OCI-LY3 (cell line): ENCODE results near the gene ANXA8L1.
A peak's percentile ranks its signal among the peaks of the same experiment; 100 is the strongest.
"Not testable (repeated sequence)": the region's sequence is repeated elsewhere in the genome, so short reads cannot be mapped to it uniquely, and the experiment has no call there.

Source experiments
- H2AFZ ChIP-seq: fragments of 200-600, 300-600 bp; shearing (Covaris generic); 2 replicates; pipeline ENCODE4 v1.6.0; 2014; ENCODE audit warnings: antibody characterized with exemption, low read depth, low read length
- H3K27ac ChIP-seq: fragments of 200-600, 300-600 bp; sonication (generic); 2 replicates; pipeline ENCODE4 v1.5.1; 2014; ENCODE audit warnings: mild to moderate bottlenecking, low read length, moderate library complexity, mixed read lengths
- H3K27me3 ChIP-seq: fragments of 200-600, 300-600 bp; sonication (generic); 2 replicates; pipeline ENCODE4 v1.6.1; 2014; ENCODE audit warnings: low read depth, low read length, mixed read lengths
- H3K36me3 ChIP-seq: fragments of 200-600, 300-600 bp; sonication (generic); replicated peaks from 2 replicates; pipeline ENCODE3; 2014; ENCODE audit warnings: low read depth, low read length, mixed read lengths
- H3K4me1 ChIP-seq: fragments of 300-600, 200-600 bp; sonication (generic); 2 replicates; pipeline ENCODE4 v1.6.1; 2014; ENCODE audit warnings: low read length, mixed read lengths
- H3K4me2 ChIP-seq: fragments of 200-600, 300-600 bp; sonication (generic); 2 replicates; pipeline ENCODE4 v1.6.1; 2014; ENCODE audit warnings: low read length, mixed read lengths
- H3K4me3 ChIP-seq: fragments of 300-600, 200-600 bp; sonication (generic); 2 replicates; pipeline ENCODE4 v1.5.1; 2014; ENCODE audit warnings: antibody characterized with exemption, mild to moderate bottlenecking, low read length, moderate library complexity
- H3K79me2 ChIP-seq: fragments of 300-600, 200-600 bp; shearing (Covaris generic); 2 replicates; pipeline ENCODE4 v1.6.1; 2014; ENCODE audit warnings: mild to moderate bottlenecking, low read length, mixed read lengths
- H3K9ac ChIP-seq: fragments of 300-600, 200-600 bp; shearing (Covaris generic); 2 replicates; pipeline ENCODE4 v1.6.0; 2014; ENCODE audit warnings: mild to moderate bottlenecking, low read length, moderate library complexity
- H3K9me3 ChIP-seq: fragments of 200-600, 300-600 bp; shearing (Covaris generic); 2 replicates; pipeline ENCODE4 v1.6.1; 2014; ENCODE audit warnings: low read length, mixed read lengths; ENCODE audit not compliant: insufficient read depth
- H4K20me1 ChIP-seq: fragments of 200-600, 300-600 bp; sonication (generic); 2 replicates; pipeline ENCODE4 v1.6.1; 2016; ENCODE audit warnings: low read length, mixed read lengths; ENCODE audit not compliant: insufficient read depth

Gene ANXA8L1

GRCh38 chr10:46396441-46397279 is 21.1 kb downstream of the ANXA8L1 start:
- H3K27ac ChIP-seq, H3K9me3 ChIP-seq, H3K27me3 ChIP-seq, H3K4me1 ChIP-seq, H3K4me3 ChIP-seq, H3K9ac ChIP-seq, H3K36me3 ChIP-seq, H3K79me2 ChIP-seq, H4K20me1 ChIP-seq, H2AFZ ChIP-seq, H3K4me2 ChIP-seq: not testable (repeated sequence)

GRCh38 chr10:46397767-46398166 is 22.2 kb downstream of the ANXA8L1 start:
- not testable (repeated sequence) for H3K9me3 ChIP-seq, H3K27me3 ChIP-seq, H3K9ac ChIP-seq, H4K20me1 ChIP-seq, H3K4me1 ChIP-seq, H3K4me3 ChIP-seq, H3K79me2 ChIP-seq, H3K36me3 ChIP-seq, H3K27ac ChIP-seq, H2AFZ ChIP-seq, H3K4me2 ChIP-seq

GRCh38 chr10:46398212-46398886 is 22.8 kb downstream of the ANXA8L1 start:
- not testable (repeated sequence) for H3K36me3 ChIP-seq, H3K27ac ChIP-seq, H3K79me2 ChIP-seq, H3K9me3 ChIP-seq, H3K4me1 ChIP-seq, H3K27me3 ChIP-seq, H2AFZ ChIP-seq, H4K20me1 ChIP-seq, H3K9ac ChIP-seq
- peak overlapping the region; percentile 43 for H3K4me2 ChIP-seq
- H3K4me3 ChIP-seq: peak overlapping the region; percentile 50

GRCh38 chr10:46409556-46409955 is 34.0 kb downstream of the ANXA8L1 start:
- not testable (repeated sequence) for H3K36me3 ChIP-seq, H3K27ac ChIP-seq, H3K9ac ChIP-seq, H3K4me1 ChIP-seq, H2AFZ ChIP-seq, H3K4me2 ChIP-seq, H3K9me3 ChIP-seq, H3K27me3 ChIP-seq, H3K4me3 ChIP-seq, H4K20me1 ChIP-seq, H3K79me2 ChIP-seq

- H3K27me3 ChIP-seq, H4K20me1 ChIP-seq, H3K4me1 ChIP-seq, H3K36me3 ChIP-seq, H3K4me3 ChIP-seq, H3K9ac ChIP-seq, H3K9me3 ChIP-seq, H3K27ac ChIP-seq, H3K79me2 ChIP-seq, H2AFZ ChIP-seq, H3K4me2 ChIP-seq: not testable (repeated sequence)
Measured at GRCh38 chr10:46411123-46411522, 35.5 kb downstream of the ANXA8L1 start.

- not testable (repeated sequence) for H2AFZ ChIP-seq, H3K79me2 ChIP-seq, H3K27me3 ChIP-seq, H3K4me1 ChIP-seq, H4K20me1 ChIP-seq, H3K9ac ChIP-seq, H3K36me3 ChIP-seq, H3K4me2 ChIP-seq, H3K27ac ChIP-seq, H3K9me3 ChIP-seq, H3K4me3 ChIP-seq
Measured at GRCh38 chr10:46412665-46413064, 37.1 kb downstream of the ANXA8L1 start.

- H3K4me2 ChIP-seq, H3K27me3 ChIP-seq, H4K20me1 ChIP-seq, H3K9me3 ChIP-seq, H3K79me2 ChIP-seq, H2AFZ ChIP-seq, H3K4me1 ChIP-seq, H3K4me3 ChIP-seq, H3K9ac ChIP-seq, H3K36me3 ChIP-seq, H3K27ac ChIP-seq: not testable (repeated sequence)
Measured at GRCh38 chr10:46415291-46415690, 39.7 kb downstream of the ANXA8L1 start.

GRCh38 chr10:46418283-46418682 is 42.7 kb downstream of the ANXA8L1 start:
- H3K36me3 ChIP-seq, H3K4me2 ChIP-seq, H3K4me1 ChIP-seq, H2AFZ ChIP-seq, H3K9me3 ChIP-seq, H3K27ac ChIP-seq, H3K27me3 ChIP-seq, H4K20me1 ChIP-seq, H3K9ac ChIP-seq, H3K4me3 ChIP-seq, H3K79me2 ChIP-seq: not testable (repeated sequence)

- H3K79me2 ChIP-seq, H3K9me3 ChIP-seq, H3K27ac ChIP-seq, H3K4me1 ChIP-seq, H3K27me3 ChIP-seq, H3K4me3 ChIP-seq, H3K9ac ChIP-seq, H2AFZ ChIP-seq, H3K36me3 ChIP-seq, H4K20me1 ChIP-seq, H3K4me2 ChIP-seq: not testable (repeated sequence)
Measured at GRCh38 chr10:46419570-46420379, 44.2 kb downstream of the ANXA8L1 start.
